ENCODE measurements around the gene ANKFN1.
"Not testable (repeated sequence)": the region's sequence is repeated elsewhere in the genome, so short reads cannot be mapped to it uniquely, and the experiment has no call there.

The ANKFN1 gene

DNA sequence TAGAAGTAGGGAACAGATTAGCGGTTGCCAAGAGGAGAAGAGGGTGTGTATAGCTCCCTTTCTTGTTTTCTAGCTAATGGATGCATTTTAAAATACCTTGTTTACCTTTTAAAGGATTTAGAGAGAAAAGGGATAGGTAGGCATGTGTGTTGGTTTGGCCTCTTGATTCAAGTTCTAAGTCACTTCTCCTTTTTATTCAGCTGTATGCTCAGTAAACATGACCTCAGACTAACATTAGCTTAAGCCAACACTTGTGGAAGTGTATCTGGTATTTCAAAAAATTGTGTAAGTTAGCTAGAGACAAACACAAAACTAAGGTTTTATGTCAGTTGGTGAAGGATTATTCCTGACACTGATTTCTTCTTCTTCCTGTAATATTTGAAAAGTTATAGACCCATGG, 236.1 kb downstream of the ANKFN1 start:
- Histone ChIP-seq H3K9me3 (ENCODE audit: control insufficient read depth, low read length) (no peaks in the 10 kb centered on the region), H3K27ac (no peak overlapping the region), H3K4me3 (ENCODE audit: low read depth, low read length) (no peak overlapping the region), H3K79me2 (no peaks in the 10 kb centered on the region), H3K4me2 (ENCODE audit: low read length) (no peak overlapping the region), H3K27me3 (ENCODE audit: control insufficient read depth, insufficient read depth, low read length) (no peaks in the 10 kb centered on the region), H2AFZ (no peak overlapping the region), H3K36me3 (ENCODE audit: control insufficient read depth, insufficient read depth, low read length) (no peaks in the 10 kb centered on the region), H3K9ac (no peak overlapping the region), H3K4me1 (no peaks in the 10 kb centered on the region)
- TF ChIP-seq, protein P1, sequence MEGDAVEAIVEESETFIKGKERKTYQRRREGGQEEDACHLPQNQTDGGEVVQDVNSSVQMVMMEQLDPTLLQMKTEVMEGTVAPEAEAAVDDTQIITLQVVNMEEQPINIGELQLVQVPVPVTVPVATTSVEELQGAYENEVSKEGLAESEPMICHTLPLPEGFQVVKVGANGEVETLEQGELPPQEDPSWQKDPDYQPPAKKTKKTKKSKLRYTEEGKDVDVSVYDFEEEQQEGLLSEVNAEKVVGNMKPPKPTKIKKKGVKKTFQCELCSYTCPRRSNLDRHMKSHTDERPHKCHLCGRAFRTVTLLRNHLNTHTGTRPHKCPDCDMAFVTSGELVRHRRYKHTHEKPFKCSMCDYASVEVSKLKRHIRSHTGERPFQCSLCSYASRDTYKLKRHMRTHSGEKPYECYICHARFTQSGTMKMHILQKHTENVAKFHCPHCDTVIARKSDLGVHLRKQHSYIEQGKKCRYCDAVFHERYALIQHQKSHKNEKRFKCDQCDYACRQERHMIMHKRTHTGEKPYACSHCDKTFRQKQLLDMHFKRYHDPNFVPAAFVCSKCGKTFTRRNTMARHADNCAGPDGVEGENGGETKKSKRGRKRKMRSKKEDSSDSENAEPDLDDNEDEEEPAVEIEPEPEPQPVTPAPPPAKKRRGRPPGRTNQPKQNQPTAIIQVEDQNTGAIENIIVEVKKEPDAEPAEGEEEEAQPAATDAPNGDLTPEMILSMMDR (IDR thresholded peaks at IDR 0.05), result no peak

DNA sequence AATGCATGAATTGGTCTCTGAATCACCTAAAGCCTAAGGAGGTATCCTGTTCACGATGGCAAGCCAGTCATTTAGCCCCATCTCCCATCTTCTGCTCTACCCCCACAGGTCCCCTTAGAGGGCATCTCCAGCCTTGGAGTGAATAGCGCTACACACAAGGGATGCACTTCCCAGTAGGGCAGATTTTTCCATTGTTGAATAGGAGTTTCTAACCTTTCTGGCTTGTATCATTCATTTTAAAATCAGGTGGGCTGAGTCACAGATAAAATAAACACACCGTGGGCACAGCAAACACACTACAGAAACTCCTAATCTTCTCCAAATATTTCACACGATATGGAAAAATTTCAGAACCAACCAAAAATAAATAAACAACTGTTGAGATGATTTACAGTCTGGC, 239.0 kb downstream of the ANKFN1 start:
- Histone ChIP-seq H3K27me3 (ENCODE audit: control insufficient read depth, insufficient read depth, low read length) (no peaks in the 10 kb centered on the region), H3K9ac (no peak overlapping the region), H3K4me3 (ENCODE audit: low read depth, low read length) (no peak overlapping the region), H3K27ac (no peak overlapping the region), H3K9me3 (ENCODE audit: control insufficient read depth, low read length) (no peaks in the 10 kb centered on the region), H2AFZ (no peak overlapping the region), H3K36me3 (ENCODE audit: control insufficient read depth, insufficient read depth, low read length) (no peaks in the 10 kb centered on the region), H3K4me2 (ENCODE audit: low read length) (no peak overlapping the region), H3K79me2 (no peaks in the 10 kb centered on the region), H3K4me1 (no peaks in the 10 kb centered on the region)
- TF ChIP-seq, protein P1 (IDR thresholded peaks at IDR 0.05), result no peak

DNA sequence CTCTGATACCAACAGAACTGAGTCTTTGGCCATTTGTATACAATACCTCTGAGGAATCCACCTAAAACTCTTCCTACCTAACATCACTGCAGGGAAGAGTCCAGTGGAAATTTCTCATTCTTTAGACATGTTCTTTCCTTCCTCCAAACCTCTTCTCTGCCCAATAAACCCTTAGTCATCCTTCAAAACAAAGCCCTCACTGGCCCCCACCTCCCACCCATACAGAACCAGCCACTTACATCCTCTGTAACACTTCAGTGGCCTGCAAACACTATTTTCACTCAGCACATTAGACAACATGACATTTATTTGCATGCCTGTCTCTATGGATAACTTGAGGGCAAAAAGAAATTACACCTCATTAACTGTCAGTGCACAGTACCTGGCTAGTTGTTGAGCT, 239.9 kb downstream of the ANKFN1 start:
- no peak overlapping the region for H3K4me2 ChIP-seq (ENCODE audit: low read length)
- no peaks in the 10 kb centered on the region for H3K9me3 ChIP-seq (ENCODE audit: control insufficient read depth, low read length)
- TF ChIP-seq, protein P1 (IDR thresholded peaks at IDR 0.05), result no peak
- H3K4me3 ChIP-seq (ENCODE audit: low read depth, low read length), result no peak overlapping the region
- H3K4me1 ChIP-seq, result no peaks in the 10 kb centered on the region
- H3K9ac ChIP-seq, result no peak overlapping the region
- no peak overlapping the region for H3K27ac ChIP-seq
- H3K36me3 ChIP-seq (ENCODE audit: control insufficient read depth, insufficient read depth, low read length), result no peaks in the 10 kb centered on the region
- no peak overlapping the region for H2AFZ ChIP-seq
- no peaks in the 10 kb centered on the region for H3K27me3 ChIP-seq (ENCODE audit: control insufficient read depth, insufficient read depth, low read length)
- H3K79me2 ChIP-seq, result no peaks in the 10 kb centered on the region

DNA sequence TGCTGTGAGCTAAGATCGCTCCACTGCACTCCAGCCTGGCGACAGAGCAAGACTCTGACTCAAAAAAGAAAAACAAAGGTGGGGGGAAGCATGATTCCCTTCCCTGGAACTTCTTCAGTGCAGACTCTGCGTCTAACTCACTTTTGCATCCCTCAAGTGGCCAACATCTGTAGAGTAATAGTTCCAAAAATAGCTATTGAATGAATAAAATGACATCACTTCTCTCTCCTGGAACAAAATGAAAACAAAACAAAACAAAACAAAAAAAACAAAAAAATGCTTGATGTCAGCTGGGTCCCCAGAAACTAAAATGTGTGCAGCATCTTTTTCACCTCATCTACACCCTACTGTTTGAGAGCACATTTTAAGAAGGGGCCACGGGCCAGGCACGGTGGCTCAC, 242.5 kb downstream of the ANKFN1 start:
- H2AFZ ChIP-seq, result no peak overlapping the region
- TF ChIP-seq, protein P1 (IDR thresholded peaks at IDR 0.05), result no peak

DNA sequence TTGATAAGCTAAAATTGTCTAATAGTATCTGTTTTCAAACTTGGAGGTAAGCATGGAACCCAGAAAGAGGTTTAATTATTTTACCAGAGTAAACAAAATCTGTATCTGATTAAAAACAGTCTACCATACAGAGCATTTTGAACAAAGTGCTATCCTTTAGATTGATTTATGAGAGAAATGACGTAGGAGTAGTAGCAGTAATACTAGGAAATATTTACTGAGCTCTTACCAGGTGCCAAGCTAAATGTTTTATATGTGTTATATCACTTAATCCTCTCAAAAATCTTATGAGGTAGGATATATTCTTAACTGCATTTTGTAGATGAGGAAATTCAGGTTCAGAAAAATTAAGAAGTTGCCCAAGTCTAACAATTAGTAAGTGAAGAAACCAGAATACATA, 253.8 kb downstream of the ANKFN1 start:
- Histone ChIP-seq H3K9me3 (ENCODE audit: control insufficient read depth, low read length) (no peaks in the 10 kb centered on the region), H3K4me1 (no peaks in the 10 kb centered on the region), H3K27ac (no peak overlapping the region), H3K27me3 (ENCODE audit: control insufficient read depth, insufficient read depth, low read length) (no peaks in the 10 kb centered on the region), H3K9ac (no peak overlapping the region), H3K36me3 (ENCODE audit: control insufficient read depth, insufficient read depth, low read length) (no peaks in the 10 kb centered on the region), H3K4me3 (ENCODE audit: low read depth, low read length) (no peak overlapping the region), H2AFZ (no peak overlapping the region), H3K79me2 (no peaks in the 10 kb centered on the region), H3K4me2 (ENCODE audit: low read length) (no peak overlapping the region)
- TF ChIP-seq, protein P1 (IDR thresholded peaks at IDR 0.05), result no peak

More for the DNA sequence above, 242.5 kb downstream of the ANKFN1 start:
- no peak overlapping the region for H3K4me2 ChIP-seq (ENCODE audit: low read length)
- H3K27me3 ChIP-seq (ENCODE audit: control insufficient read depth, insufficient read depth, low read length), result no peaks in the 10 kb centered on the region
- H3K9me3 ChIP-seq (ENCODE audit: control insufficient read depth, low read length), result no peaks in the 10 kb centered on the region
- no peaks in the 10 kb centered on the region for H3K79me2 ChIP-seq
- H3K4me1 ChIP-seq, result no peaks in the 10 kb centered on the region
- no peak overlapping the region for H3K4me3 ChIP-seq (ENCODE audit: low read depth, low read length)
- H3K9ac ChIP-seq, result no peak overlapping the region
- H3K27ac ChIP-seq, result no peak overlapping the region
- H3K36me3 ChIP-seq (ENCODE audit: control insufficient read depth, insufficient read depth, low read length), result no peaks in the 10 kb centered on the region

DNA sequence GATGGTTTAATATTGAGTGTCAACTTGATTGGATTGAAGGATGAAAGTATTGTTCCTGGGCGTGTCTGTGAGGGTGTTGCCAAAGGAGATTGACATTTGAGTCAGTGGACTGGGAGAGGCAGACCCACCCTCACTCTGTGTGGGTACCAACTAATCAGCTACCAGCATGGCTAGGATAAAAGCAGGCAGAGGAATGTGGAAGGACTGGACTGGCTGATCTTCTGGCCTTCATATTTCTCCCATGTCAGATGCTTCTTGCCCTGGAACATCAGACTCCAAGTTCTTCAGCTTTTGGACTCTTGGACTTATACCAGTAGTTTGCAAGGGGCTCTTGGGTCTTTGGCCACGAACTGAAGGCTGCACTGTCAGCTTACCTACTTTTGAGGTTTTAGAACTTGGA, 259.1 kb downstream of the ANKFN1 start:
- not testable (repeated sequence) for H3K27me3 ChIP-seq (ENCODE audit: control insufficient read depth, insufficient read depth, low read length); H3K9ac ChIP-seq; H3K4me3 ChIP-seq (ENCODE audit: low read depth, low read length); H3K4me1 ChIP-seq; H2AFZ ChIP-seq; H3K36me3 ChIP-seq (ENCODE audit: control insufficient read depth, insufficient read depth, low read length); H3K4me2 ChIP-seq (ENCODE audit: low read length); H3K9me3 ChIP-seq (ENCODE audit: control insufficient read depth, low read length); H3K27ac ChIP-seq; H3K79me2 ChIP-seq

All from parathyroid adenoma (tissue), 2 donors.